NCI-H1105 treated with DMSO at 0.1 percent for 48 hours (cell line): ENCODE data around the gene SDR9C7.

Experiments used
- DNase-seq: peaks from one replicate; lab custom pipeline; 2025; lab: John Stamatoyannopoulos, UW

Gene SDR9C7

DNA sequence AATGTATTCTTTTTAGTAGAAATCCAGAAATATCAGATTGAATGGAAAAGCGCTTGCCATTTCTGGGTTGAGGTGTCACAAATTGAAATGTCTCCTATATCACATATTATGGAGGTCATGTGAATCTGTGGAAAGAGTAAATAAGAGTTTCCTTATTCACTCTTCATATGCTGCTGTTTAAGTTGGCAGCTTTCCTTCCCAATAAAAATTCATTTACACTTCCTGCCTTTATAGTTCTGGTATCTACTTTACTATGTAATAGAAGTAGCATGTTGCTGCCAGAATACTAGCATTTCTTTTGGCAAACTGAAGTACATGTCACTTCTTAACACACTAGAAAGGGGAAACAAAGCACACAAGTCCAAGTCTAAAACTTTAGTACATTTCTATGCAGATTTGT lies 60.8 kb downstream of the SDR9C7 start:
- DNase-seq, result no peak
